ENCODE results near the gene HTR1B.

The HTR1B gene

GRCh38 chr6:77455271-77455670 lies 8.0 kb downstream of the HTR1B start:
- no peak for DNase-seq

- no peak for DNase-seq
Observed at GRCh38 chr6:77454386-77454785, 8.9 kb downstream of the HTR1B start.

- no peak for DNase-seq
Observed at GRCh38 chr6:77451466-77451865, 11.8 kb downstream of the HTR1B start.

GRCh38 chr6:77450924-77451323 lies 12.4 kb downstream of the HTR1B start:
- DNase-seq, result no peak

- no peak for DNase-seq
Observed at GRCh38 chr6:77448546-77448945, 14.7 kb downstream of the HTR1B start.

GRCh38 chr6:77447254-77447653 lies 16.0 kb downstream of the HTR1B start:
- no peak for DNase-seq

GRCh38 chr6:77446249-77446648 lies 17.0 kb downstream of the HTR1B start:
- no peak for DNase-seq

GRCh38 chr6:77445214-77445613 lies 18.1 kb downstream of the HTR1B start:
- no peak for DNase-seq

GRCh38 chr6:77440206-77440976 lies 22.9 kb downstream of the HTR1B start:
- no peak for DNase-seq

GRCh38 chr6:77433888-77434287 lies 29.4 kb downstream of the HTR1B start:
- DNase-seq, result no peak

GRCh38 chr6:77430504-77430903 lies 32.8 kb downstream of the HTR1B start:
- no peak for DNase-seq

- DNase-seq, result no peak
Observed at GRCh38 chr6:77425671-77426070, 37.6 kb downstream of the HTR1B start.

GRCh38 chr6:77425216-77425615 lies 38.1 kb downstream of the HTR1B start:
- no peak for DNase-seq

GRCh38 chr6:77424761-77425160 lies 38.5 kb downstream of the HTR1B start:
- DNase-seq, result no peak

GRCh38 chr6:77416839-77417238 lies 46.5 kb downstream of the HTR1B start:
- DNase-seq, result no peak

- DNase-seq, result no peak
Observed at GRCh38 chr6:77415706-77416105, 47.6 kb downstream of the HTR1B start.

All from 8988T (cell line).